Fibroblast of villous mesenchyme (primary cell): ENCODE data around the gene HIC1. TPM values are rescaled to one million over a fixed set of nuclear protein-coding genes. Genes with fewer than 3 reads are reported as not detected.

ENCODE experiments used
- DNase-seq: peaks from one replicate; pipeline ENCODE4 v3.0.0-alpha.2; 2010; ENCODE audit warnings: low read depth
- H3K4me3 ChIP-seq: 2 replicates; pipeline ENCODE4 v1.5.1; 2011; ENCODE audit warnings: low read depth, mild to moderate bottlenecking, low read length
- total RNA-seq: library from RNA; depleted of rRNA; stranded (reverse); fragments of >200 nt; gene quantifications from 2 replicates; pipeline ENCODE4 v1.2.3, GENCODE V29; 2012
- TF ChIP-seq, protein P1 (sequence below): IDR thresholded peaks from 2 replicates; pipeline ENCODE4 v1.5.1; 2012; ENCODE audit warnings: low read depth, mild to moderate bottlenecking, low read length; ENCODE audit not compliant: insufficient read depth

HIC1 gene
- total RNA-seq, 1 donor: 81.6 TPM

DNA sequence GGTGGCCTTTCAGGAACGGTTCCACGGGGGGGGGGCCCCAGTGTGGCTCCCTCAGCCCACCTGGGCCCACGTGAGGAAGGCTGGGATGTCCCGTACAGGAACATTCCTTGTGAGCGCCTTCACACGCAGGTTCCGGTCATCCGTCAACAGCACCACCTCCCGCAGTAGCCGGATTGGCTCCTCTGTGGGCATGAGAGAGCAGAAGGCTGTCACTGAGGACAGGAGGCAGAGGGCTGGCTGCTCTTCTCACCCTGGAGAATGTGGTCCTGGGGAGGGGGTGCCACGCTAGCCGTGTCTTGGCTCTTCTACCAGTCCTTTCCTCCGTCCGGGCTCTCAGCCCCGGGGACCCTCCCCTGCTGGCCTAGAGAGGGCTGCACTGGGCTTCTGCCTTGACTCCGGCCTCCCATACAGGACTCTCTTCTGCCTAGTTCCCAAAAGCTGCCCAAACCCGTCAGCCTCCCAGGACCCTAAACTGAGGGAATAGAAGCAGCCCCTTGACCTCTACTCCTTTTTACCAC, 6.6 kb downstream of the HIC1 start:
- TF ChIP-seq, protein P1, sequence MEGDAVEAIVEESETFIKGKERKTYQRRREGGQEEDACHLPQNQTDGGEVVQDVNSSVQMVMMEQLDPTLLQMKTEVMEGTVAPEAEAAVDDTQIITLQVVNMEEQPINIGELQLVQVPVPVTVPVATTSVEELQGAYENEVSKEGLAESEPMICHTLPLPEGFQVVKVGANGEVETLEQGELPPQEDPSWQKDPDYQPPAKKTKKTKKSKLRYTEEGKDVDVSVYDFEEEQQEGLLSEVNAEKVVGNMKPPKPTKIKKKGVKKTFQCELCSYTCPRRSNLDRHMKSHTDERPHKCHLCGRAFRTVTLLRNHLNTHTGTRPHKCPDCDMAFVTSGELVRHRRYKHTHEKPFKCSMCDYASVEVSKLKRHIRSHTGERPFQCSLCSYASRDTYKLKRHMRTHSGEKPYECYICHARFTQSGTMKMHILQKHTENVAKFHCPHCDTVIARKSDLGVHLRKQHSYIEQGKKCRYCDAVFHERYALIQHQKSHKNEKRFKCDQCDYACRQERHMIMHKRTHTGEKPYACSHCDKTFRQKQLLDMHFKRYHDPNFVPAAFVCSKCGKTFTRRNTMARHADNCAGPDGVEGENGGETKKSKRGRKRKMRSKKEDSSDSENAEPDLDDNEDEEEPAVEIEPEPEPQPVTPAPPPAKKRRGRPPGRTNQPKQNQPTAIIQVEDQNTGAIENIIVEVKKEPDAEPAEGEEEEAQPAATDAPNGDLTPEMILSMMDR: no peak
- H3K4me3 ChIP-seq: no peak overlapping the region
- peak; percentile 43 for DNase-seq

DNA sequence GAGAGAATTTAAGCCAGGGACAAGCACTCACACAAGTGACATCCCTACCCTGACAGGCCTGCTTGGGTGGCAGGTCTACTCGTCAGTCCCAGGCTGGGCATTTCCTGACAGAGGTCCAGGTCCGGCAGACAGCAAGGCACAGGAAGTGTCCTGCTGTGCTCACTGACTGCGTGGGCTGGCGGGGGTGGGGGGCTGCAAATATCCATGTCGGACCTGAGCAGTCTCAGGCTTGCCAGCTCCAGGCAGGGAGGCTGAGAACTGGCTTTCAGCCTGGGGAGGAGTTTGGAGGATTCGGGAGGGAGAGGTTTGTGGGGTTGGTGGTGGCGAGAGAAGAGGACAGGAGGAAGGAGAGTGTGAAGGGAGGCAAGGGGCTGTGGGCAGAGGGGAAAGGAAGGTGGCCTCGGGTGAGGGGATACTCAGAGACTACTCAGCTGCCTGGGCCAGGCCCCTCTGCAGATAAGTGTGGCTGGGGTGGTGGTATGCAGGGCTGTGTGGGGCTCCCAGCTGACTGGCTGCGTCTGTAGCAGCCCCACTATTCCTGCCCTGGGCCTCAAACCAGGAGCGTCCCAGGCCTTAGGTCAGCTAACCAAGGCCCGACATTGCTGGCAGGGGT, 7.8 kb downstream of the HIC1 start:
- TF ChIP-seq, protein P1: no peak
- H3K4me3 ChIP-seq: no peak overlapping the region
- peak; percentile 57 for DNase-seq

DNA sequence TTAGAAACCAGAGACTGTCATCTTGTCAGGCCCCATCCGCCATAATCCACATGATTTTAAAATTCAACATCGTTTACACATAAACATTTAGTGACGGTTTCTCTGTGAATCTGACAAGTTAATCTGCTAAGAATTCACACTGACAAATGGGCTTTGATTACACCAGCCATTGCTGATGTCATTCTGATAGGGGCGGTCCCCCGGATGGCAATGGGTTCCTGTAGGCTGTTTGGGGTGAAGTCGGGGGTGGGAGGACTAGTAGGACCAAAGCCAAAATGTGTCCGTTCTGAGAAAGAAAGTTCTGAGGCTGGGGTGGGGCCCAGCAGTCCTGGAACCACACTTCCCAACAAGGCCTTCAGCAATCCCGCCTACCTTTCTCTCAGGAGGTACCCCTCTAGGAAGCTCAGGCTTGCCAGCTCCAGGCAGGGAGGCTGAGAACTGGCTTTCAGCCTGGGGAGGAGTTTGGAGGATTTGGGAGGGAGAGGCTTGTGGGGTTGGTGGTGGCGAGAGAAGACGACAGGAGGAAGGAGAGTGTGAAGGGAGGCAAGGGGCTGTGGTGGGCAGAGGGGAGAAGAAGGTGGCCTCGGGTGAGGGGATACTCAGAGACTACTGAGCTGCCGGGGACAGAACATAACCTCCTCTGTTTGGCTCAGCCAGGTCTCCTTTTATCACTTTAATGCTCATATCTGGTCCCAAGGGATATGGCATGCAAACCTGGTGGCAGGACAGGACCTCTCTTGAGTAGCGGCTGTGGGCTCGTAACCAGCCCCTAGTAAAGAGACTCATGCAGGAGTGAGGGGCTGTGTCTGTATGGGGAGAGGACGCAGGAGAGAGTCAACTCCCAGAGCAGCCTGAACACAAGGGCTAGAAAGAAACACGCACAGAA, 8.6 kb downstream of the HIC1 start:
- no peak overlapping the region for H3K4me3 ChIP-seq
- peak; percentile 94 for DNase-seq
- TF ChIP-seq, protein P1: no peak

DNA sequence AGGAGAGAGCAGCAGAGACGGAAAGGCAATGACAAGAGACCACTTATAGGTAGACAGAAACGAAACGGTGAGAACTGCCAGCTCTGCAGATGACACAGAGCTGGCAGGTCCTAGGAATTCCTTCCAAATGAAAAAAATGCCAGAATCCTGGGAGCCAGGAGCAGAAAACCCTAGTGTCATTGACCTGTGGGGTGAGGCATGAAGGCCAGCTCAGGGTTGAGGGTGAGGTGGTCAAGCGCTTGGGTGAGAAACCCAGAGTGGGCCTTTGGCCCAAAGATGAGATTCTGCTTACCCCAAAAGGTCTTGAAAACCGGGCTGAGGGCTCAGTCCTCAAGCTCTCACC, 9.2 kb downstream of the HIC1 start:
- no peak overlapping the region for H3K4me3 ChIP-seq
- DNase-seq: peak; percentile 24
- TF ChIP-seq, protein P1: no peak

DNA sequence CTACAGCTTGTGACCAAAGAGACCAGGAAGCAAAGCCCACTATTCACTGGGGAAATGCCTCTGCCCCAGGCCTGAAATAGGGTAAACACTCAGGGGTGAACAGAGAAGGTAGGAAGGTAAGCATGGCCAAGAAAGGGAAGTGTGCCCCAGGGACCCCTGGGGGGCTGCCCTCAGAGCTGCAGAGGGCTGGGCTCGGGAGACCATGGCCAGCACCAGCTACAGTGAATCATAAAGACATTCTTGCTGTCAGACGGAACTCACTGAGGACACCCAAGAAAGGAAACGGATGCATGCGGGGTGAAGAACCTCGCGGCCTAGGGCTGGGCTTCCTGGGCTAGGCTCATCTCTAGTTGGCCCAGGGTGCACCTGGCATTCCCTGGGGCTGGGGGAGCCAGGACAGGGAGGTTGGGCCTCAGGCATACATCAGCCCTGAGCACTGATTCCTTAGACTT, 9.6 kb downstream of the HIC1 start:
- peak; percentile 35 for DNase-seq
- H3K4me3 ChIP-seq: no peak overlapping the region
- TF ChIP-seq, protein P1: no peak

DNA sequence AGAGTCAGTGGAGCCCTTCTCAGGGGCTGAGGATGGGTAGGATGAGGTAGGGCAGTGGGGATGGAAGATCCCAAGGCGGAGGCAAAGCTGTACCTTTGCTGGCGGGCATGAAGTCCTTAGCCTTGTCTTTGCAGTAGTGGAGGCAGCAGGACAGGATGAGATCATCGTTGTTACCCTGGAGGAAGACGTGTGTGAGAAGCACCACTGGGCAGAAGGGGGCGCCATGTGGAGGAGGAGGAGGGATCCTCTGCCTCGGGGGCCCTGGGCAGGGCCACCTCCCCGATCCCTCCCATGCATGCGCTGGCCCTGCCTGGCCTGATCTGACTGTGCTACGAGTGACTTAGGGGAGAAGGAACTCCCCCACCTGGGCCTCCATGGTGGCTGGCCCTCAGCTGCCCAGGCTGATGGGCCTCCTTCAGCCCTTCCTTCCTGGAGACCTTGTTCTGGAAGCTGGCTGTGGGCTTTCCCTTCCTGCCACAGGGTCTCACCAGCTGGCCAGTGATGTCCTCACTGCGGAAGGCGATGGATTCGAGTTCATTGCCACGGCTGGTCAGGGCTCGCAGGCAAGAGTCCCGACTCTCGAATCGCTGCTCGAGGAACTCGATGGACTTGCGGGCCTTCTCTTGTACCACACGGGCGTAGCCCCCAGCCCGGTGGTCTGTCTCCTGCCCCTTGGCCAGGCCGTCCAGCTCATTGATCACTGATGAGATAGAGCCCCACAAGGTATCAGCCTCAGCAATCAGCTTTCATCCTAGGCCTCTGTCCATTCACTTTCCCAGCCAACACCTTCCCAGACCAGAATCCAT, 10.3 kb downstream of the HIC1 start:
- TF ChIP-seq, protein P1: peak; percentile 44
- peak; percentile 83 for DNase-seq
- H3K4me3 ChIP-seq: no peak overlapping the region
